GM18517 (cell line): ENCODE measurements around the gene TMEM212.

Experiments
- ATAC-seq: cut with Tn5 transposase; IDR thresholded peaks from one replicate; pipeline ENCODE4 v1.9.1; 2021; ENCODE audit warnings: mild to moderate bottlenecking, moderate library complexity; ENCODE audit not compliant: unreplicated experiment

Gene TMEM212

DNA sequence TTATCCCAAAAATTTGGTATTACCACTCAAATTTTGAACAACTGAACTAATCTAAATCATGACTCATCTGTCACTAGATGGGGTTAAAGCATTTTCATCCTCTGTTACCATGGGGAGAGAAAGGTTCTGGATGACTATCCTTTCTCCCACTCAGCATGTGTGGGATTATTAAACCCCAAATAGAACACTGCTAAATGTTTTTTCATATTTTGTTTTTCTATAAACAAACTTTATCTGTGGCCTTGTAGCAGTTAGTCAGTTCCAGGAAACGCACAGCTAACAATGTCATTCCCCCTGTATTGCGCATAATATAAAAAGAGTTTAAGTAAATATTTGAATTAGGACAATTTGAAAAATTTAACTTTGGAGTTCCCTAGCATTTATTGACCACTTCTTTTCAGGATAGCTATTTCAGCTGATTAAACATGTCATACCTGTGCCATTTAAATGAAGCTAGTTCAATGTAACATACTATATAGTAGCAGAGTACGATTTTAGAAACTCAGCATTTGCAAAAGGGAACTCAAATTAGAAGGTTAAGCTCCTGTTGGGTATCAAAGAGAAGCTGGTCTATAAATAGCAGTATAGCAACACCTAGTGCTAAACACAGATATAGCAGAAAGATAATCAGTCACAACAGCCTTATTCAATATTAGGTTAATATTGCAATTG is 9.2 kb upstream of the TMEM212 start:
- peak; percentile 64 for ATAC-seq

GRCh38 chr3:171834461-171834801 is 8.7 kb upstream of the TMEM212 start:
- no peak for ATAC-seq

DNA sequence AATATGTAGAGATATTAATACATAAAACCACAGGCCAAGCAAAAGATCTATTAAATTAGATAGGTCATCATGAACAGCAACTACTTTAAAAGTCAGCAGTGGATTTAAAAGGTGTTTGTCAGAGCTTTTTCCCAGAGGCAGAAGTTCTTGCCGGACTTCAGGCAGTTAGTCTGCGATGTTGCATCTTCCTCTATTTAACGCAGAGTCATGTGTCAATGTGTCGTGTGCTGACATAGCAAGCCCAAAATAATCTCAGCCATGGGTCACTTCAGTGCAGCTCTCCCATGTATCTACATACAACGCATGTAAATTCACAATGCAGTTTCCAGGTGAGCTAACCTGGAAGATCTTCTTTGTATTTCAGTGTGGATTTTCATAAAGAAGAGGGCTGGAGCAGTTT is 8.0 kb upstream of the TMEM212 start:
- no peak for ATAC-seq

- no peak for ATAC-seq
These were observed 7.5 kb upstream of the TMEM212 start for GRCh38 chr3:171835613-171836012.

- ATAC-seq: no peak
These were observed 6.3 kb upstream of the TMEM212 start for GRCh38 chr3:171836855-171837254.

DNA sequence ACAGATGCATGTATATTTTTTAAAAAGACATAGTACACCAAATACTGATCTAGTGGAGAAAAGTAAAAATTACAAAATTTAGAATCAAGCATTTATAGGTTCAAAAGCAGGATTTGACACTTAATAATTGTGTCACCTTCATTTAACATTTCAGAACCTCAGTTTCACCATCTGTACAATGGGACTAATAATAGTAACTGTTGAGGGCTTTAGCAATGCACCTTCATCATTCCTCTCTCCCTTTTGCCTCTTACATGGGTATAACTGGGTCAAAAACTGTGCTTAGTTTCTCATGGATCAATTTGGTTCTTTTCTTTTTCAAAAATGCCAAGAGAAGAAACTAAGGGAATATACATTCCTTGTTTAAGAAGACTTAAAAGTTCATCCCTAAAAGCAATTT is 5.5 kb upstream of the TMEM212 start:
- ATAC-seq: no peak

DNA sequence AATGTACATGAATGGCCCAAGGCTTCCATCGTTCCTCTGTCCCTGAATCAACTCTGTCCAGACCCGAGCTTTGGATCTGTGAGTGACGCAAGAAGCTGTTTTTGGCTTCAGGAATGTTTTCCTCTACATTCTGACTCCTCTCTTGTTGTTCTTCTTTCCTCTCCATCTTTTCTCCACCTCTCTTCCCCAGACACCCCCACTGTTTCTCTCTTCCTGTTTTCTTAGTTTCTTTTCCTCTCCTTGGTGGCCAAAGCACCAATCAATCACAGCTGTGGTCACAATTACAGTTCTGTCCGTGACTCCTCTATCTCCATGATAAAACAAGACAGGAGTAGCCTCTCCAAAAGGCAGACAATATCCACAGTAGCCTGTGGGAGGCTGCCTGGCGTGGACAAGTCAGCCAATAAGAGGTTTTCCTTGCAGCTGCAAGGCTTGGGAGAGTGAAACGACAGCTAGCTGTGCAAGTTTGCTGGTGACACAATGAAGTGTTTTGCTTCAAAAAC is 4.9 kb upstream of the TMEM212 start:
- ATAC-seq: no peak

- no peak for ATAC-seq
These were observed 3.9 kb upstream of the TMEM212 start for GRCh38 chr3:171839270-171839669.

DNA sequence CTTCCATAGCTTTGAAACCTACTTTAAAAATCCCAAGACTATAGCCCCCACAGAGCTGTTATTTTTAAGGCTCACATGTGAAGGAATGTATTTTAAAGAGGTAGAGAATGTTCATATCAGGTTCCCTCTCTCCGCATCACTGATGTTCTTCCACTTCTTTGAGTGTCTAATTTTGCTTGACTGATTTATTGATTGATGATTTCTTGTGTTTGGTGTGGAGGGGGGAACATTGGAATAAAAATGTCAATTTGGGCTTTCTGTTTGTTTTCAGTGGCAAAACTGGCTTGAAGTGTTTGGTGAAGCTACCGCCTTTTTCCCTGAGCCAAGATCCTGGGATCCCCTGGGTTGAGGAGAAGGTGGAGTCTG is 2.7 kb upstream of the TMEM212 start:
- ATAC-seq: no peak

- ATAC-seq: no peak
These were observed 2.1 kb upstream of the TMEM212 start for GRCh38 chr3:171840811-171841619.

GRCh38 chr3:171841620-171842000 is 1.5 kb upstream of the TMEM212 start:
- no peak for ATAC-seq

- no peak for ATAC-seq
These were observed 1.7 kb downstream of the TMEM212 start for GRCh38 chr3:171844873-171845272.

- ATAC-seq: no peak
These were observed 2.5 kb downstream of the TMEM212 start for GRCh38 chr3:171845481-171846284.

GRCh38 chr3:171846597-171846996 is 3.4 kb downstream of the TMEM212 start:
- peak; percentile 95 for ATAC-seq

DNA sequence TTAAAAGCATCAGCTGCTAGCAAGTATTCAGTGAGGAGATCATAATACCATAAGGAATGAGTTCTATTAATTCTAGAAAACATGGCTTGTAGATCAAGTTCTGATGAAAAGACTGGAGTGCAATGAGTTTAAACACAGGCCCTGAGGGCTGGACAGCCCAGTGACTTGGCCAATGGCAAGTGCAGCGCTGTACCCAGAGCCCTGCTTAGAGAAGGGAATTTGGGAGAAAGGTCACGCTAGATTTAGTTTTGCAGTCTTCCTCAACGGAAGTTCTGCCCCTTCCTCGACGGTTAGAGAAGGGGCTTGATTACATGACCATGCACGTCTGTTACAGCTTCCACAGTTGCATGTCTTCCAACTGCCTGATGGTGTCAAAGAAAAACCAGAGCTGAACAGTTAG is 4.0 kb downstream of the TMEM212 start:
- no peak for ATAC-seq

DNA sequence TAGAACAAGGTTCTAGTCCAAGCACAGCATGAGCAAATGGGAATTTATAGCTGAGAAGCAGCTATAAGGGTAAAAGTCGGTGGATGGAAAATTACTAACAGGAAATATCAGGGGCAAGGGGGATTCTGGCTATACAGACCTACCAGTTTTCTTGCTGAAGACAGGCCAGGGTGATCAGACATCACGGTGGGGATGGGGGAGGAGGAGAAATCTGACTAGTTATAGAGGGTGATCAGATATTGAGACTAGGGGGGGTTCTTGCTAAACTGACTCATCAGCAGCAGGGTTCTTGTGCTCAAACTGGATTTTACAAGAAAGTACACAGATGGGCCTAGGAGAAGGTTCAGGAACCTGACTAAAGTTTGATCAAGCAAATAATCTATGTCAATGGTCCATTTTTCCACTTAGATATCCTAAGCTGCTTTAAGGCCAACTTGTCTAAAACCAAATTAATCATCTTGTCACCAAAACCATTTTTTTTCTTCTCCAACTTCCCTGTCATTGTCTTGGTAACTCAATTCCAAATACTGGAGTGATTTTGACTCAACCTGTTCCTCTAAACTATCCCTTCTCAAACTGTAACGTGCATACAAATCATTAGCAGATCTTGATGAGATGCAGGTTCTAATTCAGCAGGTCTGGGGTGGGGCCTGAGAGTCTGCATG is 4.6 kb downstream of the TMEM212 start:
- ATAC-seq: no peak

GRCh38 chr3:171849617-171850319 is 6.6 kb downstream of the TMEM212 start:
- no peak for ATAC-seq

- no peak for ATAC-seq
These were observed 7.3 kb downstream of the TMEM212 start for GRCh38 chr3:171850320-171850959.

DNA sequence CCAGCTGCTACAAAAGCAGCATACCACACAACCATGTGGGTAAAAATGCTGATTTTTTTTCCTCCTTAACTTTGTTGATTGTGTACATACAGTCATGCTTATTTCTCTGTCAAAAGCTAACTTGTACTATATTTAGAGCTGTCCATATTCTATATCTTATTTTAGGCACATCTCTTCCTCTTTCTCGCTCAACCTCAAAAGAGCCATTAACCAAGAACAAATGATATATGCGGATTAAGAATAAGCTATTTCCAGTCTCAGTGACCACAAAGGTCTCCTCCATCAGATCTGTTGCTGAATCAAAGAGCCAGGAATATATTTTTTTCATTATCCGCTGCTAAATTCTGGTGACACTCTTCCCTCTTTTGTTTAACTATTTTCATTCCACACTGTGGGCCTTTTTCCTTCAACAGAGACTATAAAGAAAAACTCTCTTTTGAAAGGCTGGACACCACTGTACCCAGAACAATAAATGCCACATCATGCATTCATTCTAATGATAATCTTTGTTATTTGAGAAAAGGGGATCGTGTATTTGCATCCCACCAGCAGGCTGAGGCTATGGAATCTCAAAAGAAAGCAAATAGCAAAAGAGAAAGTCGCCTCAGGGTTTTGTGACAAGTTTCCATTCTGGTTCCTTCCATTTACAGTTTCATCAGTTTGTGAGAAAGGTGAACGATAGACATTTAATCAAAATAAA is 8.0 kb downstream of the TMEM212 start:
- ATAC-seq: no peak
